ENCODE measurements around the gene SNAI1. TPM values are rescaled to one million over a fixed set of nuclear protein-coding genes. Genes with fewer than 3 reads are reported as not detected.

SNAI1 gene
- total and polyA plus RNA-seq, 2 donors (not counting 1 experiment from before 2014, with no cell fraction given): 4.3 to 4.9 TPM

GRCh38 chr20:49985617-49986016, 2.8 kb downstream of the SNAI1 start:
- TF ChIP-seq CTCF (IDR thresholded peaks at IDR 0.05) (no peak), EZH2 (IDR thresholded peaks at IDR 0.05; ENCODE audit: borderline replicate concordance, insufficient read depth, low read depth, low read length, poor library complexity, severe bottlenecking) (no peak)
- H4K20me1 ChIP-seq (ENCODE audit: control insufficient read depth, insufficient read depth, low read length, poor library complexity, severe bottlenecking): no peaks in the 10 kb centered on the region
- ATAC-seq (ENCODE audit: low read depth) (no peak), DNase-seq (no peak)
- no peak overlapping the region for H2AFZ ChIP-seq (ENCODE audit: insufficient read depth, low read depth, low read length, poor library complexity, severe bottlenecking)
- H3K27me3 ChIP-seq (replicated peaks in 1 of 4; ENCODE audit: control extremely low read depth in 1 of 4, control insufficient read depth in 3 of 4, insufficient read depth in 4 of 4, low read length in 3 of 4): peaks cover 0 to 6% (median 0%) of the 10 kb centered on the region in 4 experiments
- H3K4me1 ChIP-seq (ENCODE audit: control insufficient read depth in 2 of 2, insufficient read depth in 2 of 2, low read length in 2 of 2): peaks cover 11 to 16% of the 10 kb centered on the region in 2 donors
- Mint-ChIP-seq H3K4me3 (no peak overlapping the region), H3K27me3 (no peaks in the 10 kb centered on the region), H3K27ac (no peak overlapping the region), H3K9me3 (ENCODE audit: insufficient read depth) (no peaks in the 10 kb centered on the region), H3K4me1 (peaks cover 16% of the 10 kb centered on the region)
- no peak overlapping the region for H3K4me2 ChIP-seq (replicated peaks; ENCODE audit: low read depth, low read length, poor library complexity, severe bottlenecking)
- intact Hi-C loops (cut with micrococcal nuclease): no loop called here
- H3K9ac ChIP-seq (ENCODE audit: low read length): no peak overlapping the region
- no peak overlapping the region for H3K27ac ChIP-seq (ENCODE audit: low read length in 2 of 2)
- no peaks in the 10 kb centered on the region for H3K79me2 ChIP-seq (ENCODE audit: control insufficient read depth, insufficient read depth, low read length)
- 91% methylated on average over 9 of the region's 13 CpGs for WGBS (ENCODE audit: insufficient coverage)
- no peak overlapping the region for H3K4me3 ChIP-seq (ENCODE audit: control extremely low read depth in 1 of 5, extremely low read depth in 1 of 5, insufficient read depth in 1 of 5, low read depth in 2 of 5, low read length in 4 of 5)
- CTCF ChIA-PET: interaction anchor here (1.8 to 13.5 kb wide), 2 partner anchors 85 kb away, joined by 25 to 531 read pairs; no protein-coding TSS in a partner anchor
- no peaks in the 10 kb centered on the region for H3K36me3 ChIP-seq (replicated peaks in 1 of 2; ENCODE audit: control extremely low read depth in 1 of 2, control insufficient read depth in 1 of 2, extremely low read depth in 1 of 2, insufficient read depth in 2 of 2, low read length in 1 of 2)
- POLR2A ChIA-PET: interaction anchor here (0.6 kb wide), 1 partner anchor 17 kb away, joined by 3 read pairs; no protein-coding TSS in a partner anchor
- H3K9me3 ChIP-seq (ENCODE audit: control extremely low read depth in 1 of 3, control insufficient read depth in 2 of 3, insufficient read depth in 1 of 3, low read length in 2 of 3): peaks cover 0 to 3% (median 0%) of the 10 kb centered on the region in 3 donors

GRCh38 chr20:49986049-49986448, 3.3 kb downstream of the SNAI1 start:
- H3K79me2 ChIP-seq (ENCODE audit: control insufficient read depth, insufficient read depth, low read length): no peaks in the 10 kb centered on the region
- DNase-seq: no peak
- ChIA-PET CTCF (interaction anchor here (0.8 to 1.8 kb wide), 2 partner anchors 85 to 193 kb away, joined by 4 to 25 read pairs; no protein-coding TSS in a partner anchor), POLR2A (no interaction called here)
- H3K27ac Mint-ChIP-seq: no peak overlapping the region
- TF ChIP-seq CTCF (IDR thresholded peaks at IDR 0.05) (no peak), EZH2 (IDR thresholded peaks at IDR 0.05; ENCODE audit: borderline replicate concordance, insufficient read depth, low read depth, low read length, poor library complexity, severe bottlenecking) (no peak)
- no peaks in the 10 kb centered on the region for H4K20me1 ChIP-seq (ENCODE audit: control insufficient read depth, insufficient read depth, low read length, poor library complexity, severe bottlenecking)
- H3K4me3 ChIP-seq (ENCODE audit: control extremely low read depth in 1 of 5, extremely low read depth in 1 of 5, insufficient read depth in 1 of 5, low read depth in 2 of 5, low read length in 4 of 5): no peak overlapping the region
- no CpG with 5 or more reads among the region's 4 CpGs for WGBS (ENCODE audit: insufficient coverage)
- H3K9me3 ChIP-seq (ENCODE audit: control extremely low read depth in 1 of 3, control insufficient read depth in 2 of 3, insufficient read depth in 1 of 3, low read length in 2 of 3): peaks cover 0 to 3% (median 0%) of the 10 kb centered on the region in 3 donors
- no peak overlapping the region for H3K4me3 Mint-ChIP-seq
- peaks cover 14% of the 10 kb centered on the region for H3K4me1 Mint-ChIP-seq
- no peaks in the 10 kb centered on the region for H3K9me3 Mint-ChIP-seq (ENCODE audit: insufficient read depth)
- H3K36me3 ChIP-seq (replicated peaks in 1 of 2; ENCODE audit: control extremely low read depth in 1 of 2, control insufficient read depth in 1 of 2, extremely low read depth in 1 of 2, insufficient read depth in 2 of 2, low read length in 1 of 2): no peaks in the 10 kb centered on the region
- no peak overlapping the region for H3K4me2 ChIP-seq (replicated peaks; ENCODE audit: low read depth, low read length, poor library complexity, severe bottlenecking)
- no peaks in the 10 kb centered on the region for H3K27me3 Mint-ChIP-seq
- peaks cover 11 to 16% of the 10 kb centered on the region in 2 donors for H3K4me1 ChIP-seq (ENCODE audit: control insufficient read depth in 2 of 2, insufficient read depth in 2 of 2, low read length in 2 of 2)
- H3K9ac ChIP-seq (ENCODE audit: low read length): no peak overlapping the region
- ATAC-seq (ENCODE audit: low read depth): no peak
- peaks cover 0 to 6% (median 0%) of the 10 kb centered on the region in 4 experiments for H3K27me3 ChIP-seq (replicated peaks in 1 of 4; ENCODE audit: control extremely low read depth in 1 of 4, control insufficient read depth in 3 of 4, insufficient read depth in 4 of 4, low read length in 3 of 4)
- H2AFZ ChIP-seq (ENCODE audit: insufficient read depth, low read depth, low read length, poor library complexity, severe bottlenecking): no peak overlapping the region
- no peak overlapping the region for H3K27ac ChIP-seq (ENCODE audit: low read length in 2 of 2)
- intact Hi-C loops (cut with micrococcal nuclease): no loop called here

All from B cell (primary cell).